ENCODE results near the gene C2CD2. TPM values are rescaled to one million over a fixed set of nuclear protein-coding genes. Genes with fewer than 3 reads are reported as not detected.

C2CD2 gene
- total RNA-seq, 4 donors from 2014 or later = 1.7 to 7.2 (median 2.4) TPM

DNA sequence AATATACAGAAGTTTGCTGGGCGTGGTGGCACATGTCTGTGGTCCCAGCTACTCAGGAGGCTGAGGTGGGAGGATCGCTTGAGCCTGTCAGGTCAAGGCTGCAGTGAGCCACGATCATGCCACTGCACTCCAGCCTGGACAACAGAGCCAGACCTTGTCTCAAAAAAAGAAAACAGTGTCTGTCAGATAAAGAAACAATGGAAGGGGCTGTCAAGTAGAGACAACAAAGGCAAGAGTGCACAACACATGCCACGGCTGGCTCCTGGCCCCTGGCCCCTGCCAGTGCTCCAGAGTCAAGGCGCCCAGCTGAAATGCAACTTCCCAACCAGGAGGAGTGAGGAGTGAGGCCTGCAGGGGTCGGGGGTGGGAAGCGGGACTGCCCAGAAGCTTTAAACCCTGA lies 107.3 kb downstream of the C2CD2 start:
- Histone ChIP-seq H3K4me1 (no peaks in the 10 kb centered on the region), H3K27ac (no peak overlapping the region), H3K36me3 (peaks cover 0 to 9% of the 10 kb centered on the region in 2 donors), H3K9me3 (no peaks in the 10 kb centered on the region), H3K27me3 (no peaks in the 10 kb centered on the region), H3K4me3 (no peak overlapping the region)
- intact Hi-C loops (cut with DNase I; ENCODE audit: low total_unique reads) (no loop called here), in situ Hi-C loops (cut with MboI; ENCODE audit: low sequenced_read_pairs in 4 of 4) (loop anchor here in 1 of 4 donors (25.0 kb wide), 1 partner anchor 91 kb away; no protein-coding TSS in a partner anchor)
- no peak for TF ChIP-seq POLR2A (IDR thresholded peaks at IDR 0.05)
- TF ChIP-seq, protein P1, sequence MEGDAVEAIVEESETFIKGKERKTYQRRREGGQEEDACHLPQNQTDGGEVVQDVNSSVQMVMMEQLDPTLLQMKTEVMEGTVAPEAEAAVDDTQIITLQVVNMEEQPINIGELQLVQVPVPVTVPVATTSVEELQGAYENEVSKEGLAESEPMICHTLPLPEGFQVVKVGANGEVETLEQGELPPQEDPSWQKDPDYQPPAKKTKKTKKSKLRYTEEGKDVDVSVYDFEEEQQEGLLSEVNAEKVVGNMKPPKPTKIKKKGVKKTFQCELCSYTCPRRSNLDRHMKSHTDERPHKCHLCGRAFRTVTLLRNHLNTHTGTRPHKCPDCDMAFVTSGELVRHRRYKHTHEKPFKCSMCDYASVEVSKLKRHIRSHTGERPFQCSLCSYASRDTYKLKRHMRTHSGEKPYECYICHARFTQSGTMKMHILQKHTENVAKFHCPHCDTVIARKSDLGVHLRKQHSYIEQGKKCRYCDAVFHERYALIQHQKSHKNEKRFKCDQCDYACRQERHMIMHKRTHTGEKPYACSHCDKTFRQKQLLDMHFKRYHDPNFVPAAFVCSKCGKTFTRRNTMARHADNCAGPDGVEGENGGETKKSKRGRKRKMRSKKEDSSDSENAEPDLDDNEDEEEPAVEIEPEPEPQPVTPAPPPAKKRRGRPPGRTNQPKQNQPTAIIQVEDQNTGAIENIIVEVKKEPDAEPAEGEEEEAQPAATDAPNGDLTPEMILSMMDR (IDR thresholded peaks at IDR 0.05 in 4 of 5, conservative IDR thresholded peaks at IDR 0.05 in 1 of 5) = no peak
- ATAC-seq = no peak
- DNase-seq = no peak

DNA sequence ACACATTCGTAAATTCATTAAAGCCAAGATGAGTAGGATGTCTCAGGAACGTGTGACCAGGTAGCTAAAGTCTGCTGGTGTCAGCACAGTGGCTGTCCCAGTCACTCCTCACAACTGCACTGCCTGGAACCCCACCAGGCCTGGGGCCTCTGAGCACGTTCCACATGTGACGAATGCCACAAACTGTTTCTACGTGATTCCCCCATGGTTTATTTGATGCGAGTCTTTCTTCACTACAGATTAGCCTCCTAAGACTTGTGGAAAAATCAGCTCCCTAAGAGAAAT lies 107.8 kb downstream of the C2CD2 start:
- intact Hi-C loops (cut with DNase I; ENCODE audit: low total_unique reads) (no loop called here), in situ Hi-C loops (cut with MboI; ENCODE audit: low sequenced_read_pairs in 4 of 4) (loop anchor here in 1 of 4 donors (25.0 kb wide), 1 partner anchor 91 kb away; no protein-coding TSS in a partner anchor)
- Histone ChIP-seq H3K4me1 (no peaks in the 10 kb centered on the region), H3K9me3 (no peaks in the 10 kb centered on the region), H3K27me3 (no peaks in the 10 kb centered on the region), H3K27ac (no peak overlapping the region), H3K4me3 (no peak overlapping the region), H3K36me3 (peaks cover 0 to 11% of the 10 kb centered on the region in 2 donors)
- DNase-seq = no peak
- peak; percentile 46 to 73 for ATAC-seq
- TF ChIP-seq POLR2A (IDR thresholded peaks at IDR 0.05) = no peak
- TF ChIP-seq, protein P1 (IDR thresholded peaks at IDR 0.05 in 4 of 5, conservative IDR thresholded peaks at IDR 0.05 in 1 of 5) = no peak

DNA sequence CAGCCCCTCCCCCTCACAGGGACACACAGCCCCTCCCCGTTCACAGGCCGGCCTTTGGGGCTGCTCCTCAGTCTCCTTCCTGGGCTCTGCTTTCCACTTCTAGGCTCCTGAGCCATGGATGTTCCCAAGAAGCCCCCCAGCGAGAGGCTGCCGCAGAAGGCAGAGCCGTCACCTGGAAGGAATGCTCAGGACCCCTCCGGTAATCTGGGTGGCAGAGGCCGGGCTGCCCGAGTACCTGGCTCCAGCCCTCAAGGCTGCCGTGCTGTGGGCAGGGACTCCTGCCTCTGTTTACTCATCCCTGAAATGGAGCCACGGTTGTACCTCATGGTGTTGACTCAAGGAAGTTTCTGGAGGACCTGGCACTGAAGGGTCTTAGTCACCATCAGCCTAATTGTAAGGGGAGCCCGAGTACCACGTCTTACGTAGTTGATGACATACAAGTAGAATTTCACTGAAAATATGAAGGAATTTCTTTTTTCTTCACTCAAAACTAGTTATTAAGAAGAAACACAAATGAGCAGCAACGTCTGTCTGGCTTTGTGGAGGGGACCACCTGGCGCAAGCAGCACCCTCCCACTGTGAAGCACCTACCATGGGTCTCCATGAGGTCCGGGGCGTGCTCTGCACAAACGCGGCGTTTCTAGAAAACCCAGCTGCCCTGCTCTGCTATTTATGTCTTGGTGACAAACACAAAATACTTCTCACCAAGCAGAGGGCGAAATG lies 108.3 kb downstream of the C2CD2 start:
- Histone ChIP-seq H3K27ac (no peak overlapping the region), H3K4me1 (no peaks in the 10 kb centered on the region), H3K4me3 (no peak overlapping the region), H3K27me3 (no peaks in the 10 kb centered on the region), H3K36me3 (peaks cover 0 to 9% of the 10 kb centered on the region in 2 donors), H3K9me3 (no peaks in the 10 kb centered on the region)
- intact Hi-C loops (cut with DNase I; ENCODE audit: low total_unique reads) = no loop called here
- in situ Hi-C loops (cut with MboI; ENCODE audit: low sequenced_read_pairs in 4 of 4) = loop anchor here in 1 of 4 donors (25.0 kb wide), 1 partner anchor 92 kb away; no protein-coding TSS in a partner anchor
- DNase-seq (no peak), ATAC-seq (no peak)
- TF ChIP-seq POLR2A (IDR thresholded peaks at IDR 0.05) = no peak
- TF ChIP-seq, protein P1 (IDR thresholded peaks at IDR 0.05 in 4 of 5, conservative IDR thresholded peaks at IDR 0.05 in 1 of 5) = no peak

DNA sequence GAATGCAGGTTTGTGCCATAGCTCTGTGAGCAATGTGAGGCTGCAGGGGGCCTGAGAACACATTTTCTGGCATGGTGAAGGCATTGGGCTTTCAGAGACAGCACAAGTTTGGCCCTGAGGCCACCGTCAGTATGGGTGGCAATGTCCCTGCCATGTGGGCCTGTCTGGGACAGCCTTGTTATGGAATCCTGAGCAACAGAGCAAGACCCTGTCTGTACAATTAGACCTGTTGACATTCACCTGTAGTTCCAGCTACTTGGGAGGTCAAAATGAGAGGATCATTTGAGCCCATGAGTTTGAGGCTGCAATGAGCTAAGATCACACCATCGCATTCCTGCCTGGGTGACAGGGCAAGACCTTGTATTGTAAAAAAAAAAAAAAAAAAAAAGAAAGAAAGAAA lies 110.2 kb downstream of the C2CD2 start:
- Histone ChIP-seq H3K4me1 (no peaks in the 10 kb centered on the region), H3K36me3 (peaks cover 0 to 22% of the 10 kb centered on the region in 2 donors), H3K4me3 (no peak overlapping the region), H3K27me3 (no peaks in the 10 kb centered on the region), H3K9me3 (no peaks in the 10 kb centered on the region), H3K27ac (no peak overlapping the region)
- ATAC-seq = no peak
- in situ Hi-C loops (cut with MboI; ENCODE audit: low sequenced_read_pairs in 4 of 4) (loop anchor here in 1 of 4 donors (25.0 kb wide), 1 partner anchor 94 kb away; no protein-coding TSS in a partner anchor), intact Hi-C loops (cut with DNase I; ENCODE audit: low total_unique reads) (no loop called here)
- TF ChIP-seq, protein P1 (IDR thresholded peaks at IDR 0.05 in 4 of 5, conservative IDR thresholded peaks at IDR 0.05 in 1 of 5) = no peak
- no peak for TF ChIP-seq POLR2A (IDR thresholded peaks at IDR 0.05)
- no peak for DNase-seq

All from gastrocnemius medialis (tissue), 4 donors.